ENCODE results near the gene NAA38.
"Not testable (repeated sequence)": the region's sequence is repeated elsewhere in the genome, so short reads cannot be mapped to it uniquely, and the experiment has no call there.

The NAA38 gene

GRCh38 chr17:7881276-7882054 is 24.1 kb upstream of the NAA38 start:
- DNase-seq: no peak

- DNase-seq: no peak
These were observed 22.9 kb upstream of the NAA38 start for GRCh38 chr17:7880076-7880868.

- DNase-seq: no peak
These were observed 20.9 kb upstream of the NAA38 start for GRCh38 chr17:7878234-7878633.

GRCh38 chr17:7875804-7876370 is 18.5 kb upstream of the NAA38 start:
- DNase-seq: no peak

GRCh38 chr17:7873051-7873450 is 15.7 kb upstream of the NAA38 start:
- DNase-seq: no peak

GRCh38 chr17:7867881-7868329 is 10.5 kb upstream of the NAA38 start:
- DNase-seq: no peak

- no peak for DNase-seq
These were observed 7.8 kb upstream of the NAA38 start for GRCh38 chr17:7864995-7865650.

- DNase-seq: not testable (repeated sequence)
These were observed 7.0 kb upstream of the NAA38 start for GRCh38 chr17:7864384-7864783.

GRCh38 chr17:7862692-7863437 is 5.5 kb upstream of the NAA38 start:
- DNase-seq: no peak

GRCh38 chr17:7859028-7859427 is 1.7 kb upstream of the NAA38 start:
- no peak for DNase-seq

GRCh38 chr17:7858522-7858810 is 1.1 kb upstream of the NAA38 start:
- no peak for DNase-seq

GRCh38 chr17:7857713-7858521 is 558 bp upstream of the NAA38 start, which contains the start of gene CYB5D1:
CYB5D1 (plus strand) TSS chr17:7858003; CDS start chr17:7858135, 132 bp downstream.
- DNase-seq: peak; percentile 94

- DNase-seq: no peak
These were observed 1.1 kb downstream of the NAA38 start for GRCh38 chr17:7856011-7856810.

- DNase-seq: no peak
These were observed 1.7 kb downstream of the NAA38 start for GRCh38 chr17:7855660-7856010.

GRCh38 chr17:7854851-7855659 is 2.3 kb downstream of the NAA38 start, which contains the start of gene TMEM88:
TMEM88 (plus strand) TSS chr17:7855066; CDS start chr17:7855075, 9 bp downstream.
- DNase-seq: no peak

- DNase-seq: no peak
These were observed 3.1 kb downstream of the NAA38 start for GRCh38 chr17:7854078-7854777.

GRCh38 chr17:7853691-7854038 is 3.7 kb downstream of the NAA38 start:
- DNase-seq: no peak

GRCh38 chr17:7852919-7853690 is 4.3 kb downstream of the NAA38 start:
- DNase-seq: no peak

- DNase-seq: no peak
These were observed 5.1 kb downstream of the NAA38 start for GRCh38 chr17:7852262-7852670.
